ENCODE results near the gene TRIM75. TPM values are rescaled to one million over a fixed set of nuclear protein-coding genes. Genes with fewer than 3 reads are reported as not detected.
"Not testable (repeated sequence)": the region's sequence is repeated elsewhere in the genome, so short reads cannot be mapped to it uniquely, and the experiment has no call there.

Gene TRIM75
- total and polyA plus RNA-seq, 2 donors (not counting 1 experiment from before 2014, with no cell fraction given): not detected

GRCh38 chr4:165060938-165061337 lies 7.3 kb downstream of the TRIM75 start:
- no peaks in the 10 kb centered on the region for H3K27me3 ChIP-seq (ENCODE audit: control insufficient read depth, insufficient read depth, low read length)
- H3K4me3 ChIP-seq (replicated peaks in 1 of 4; ENCODE audit: control extremely low read depth in 1 of 4, insufficient read depth in 1 of 4, low read depth in 3 of 4, low read length in 4 of 4): no peak overlapping the region
- DNase-seq (ENCODE audit: low read depth in 2 of 2): no peak
- H3K4me2 ChIP-seq (ENCODE audit: extremely low read depth, insufficient read depth, low read length): no peak overlapping the region
- H3K27ac ChIP-seq (ENCODE audit: insufficient read depth, low read length): no peak overlapping the region
- no peaks in the 10 kb centered on the region for H3K36me3 ChIP-seq (ENCODE audit: control insufficient read depth, insufficient read depth, low read length)
- H3K79me2 ChIP-seq (ENCODE audit: control insufficient read depth, insufficient read depth, low read length): no peaks in the 10 kb centered on the region
- H3K9me3 ChIP-seq (ENCODE audit: control insufficient read depth, insufficient read depth, low read depth, low read length): no peaks in the 10 kb centered on the region
- no peak overlapping the region for H2AFZ ChIP-seq (ENCODE audit: low read length)
- no peaks in the 10 kb centered on the region for H4K20me1 ChIP-seq (ENCODE audit: control insufficient read depth, extremely low read depth, insufficient read depth, low read length)
- H3K4me1 ChIP-seq (ENCODE audit: control insufficient read depth, extremely low read depth, insufficient read depth, low read length): no peaks in the 10 kb centered on the region
- H3K9ac ChIP-seq (ENCODE audit: insufficient read depth, low read length): no peak overlapping the region
- TF ChIP-seq EZH2 (IDR thresholded peaks at IDR 0.05; ENCODE audit: low read length, missing control alignments): no peak
- peak in 1 of 2 donors; percentile 40 for TF ChIP-seq CTCF (conservative IDR thresholded peaks at IDR 0.05 in 1 of 2, IDR thresholded peaks at IDR 0.05 in 1 of 2; ENCODE audit: low read depth in 1 of 2, low read length in 2 of 2)

- Histone ChIP-seq H3K27ac (ENCODE audit: insufficient read depth, low read length) (no peak overlapping the region), H3K4me1 (ENCODE audit: control insufficient read depth, extremely low read depth, insufficient read depth, low read length) (no peaks in the 10 kb centered on the region), H3K4me3 (replicated peaks in 1 of 4; ENCODE audit: control extremely low read depth in 1 of 4, insufficient read depth in 1 of 4, low read depth in 3 of 4, low read length in 4 of 4) (no peak overlapping the region), H3K9me3 (ENCODE audit: control insufficient read depth, insufficient read depth, low read depth, low read length) (no peaks in the 10 kb centered on the region), H2AFZ (ENCODE audit: low read length) (no peak overlapping the region), H3K27me3 (ENCODE audit: control insufficient read depth, insufficient read depth, low read length) (no peaks in the 10 kb centered on the region), H3K79me2 (ENCODE audit: control insufficient read depth, insufficient read depth, low read length) (no peaks in the 10 kb centered on the region), H3K9ac (ENCODE audit: insufficient read depth, low read length) (no peak overlapping the region), H4K20me1 (ENCODE audit: control insufficient read depth, extremely low read depth, insufficient read depth, low read length) (no peaks in the 10 kb centered on the region), H3K4me2 (ENCODE audit: extremely low read depth, insufficient read depth, low read length) (no peak overlapping the region), H3K36me3 (ENCODE audit: control insufficient read depth, insufficient read depth, low read length) (no peaks in the 10 kb centered on the region)
- TF ChIP-seq EZH2 (IDR thresholded peaks at IDR 0.05; ENCODE audit: low read length, missing control alignments): no peak
- no peak for TF ChIP-seq CTCF (conservative IDR thresholded peaks at IDR 0.05 in 1 of 2, IDR thresholded peaks at IDR 0.05 in 1 of 2; ENCODE audit: low read depth in 1 of 2, low read length in 2 of 2)
- DNase-seq (ENCODE audit: low read depth in 2 of 2): no peak
Observed at GRCh38 chr4:165070560-165070959, 16.9 kb downstream of the TRIM75 start.

GRCh38 chr4:165073346-165073745 lies 19.7 kb downstream of the TRIM75 start:
- H3K36me3 ChIP-seq (ENCODE audit: control insufficient read depth, insufficient read depth, low read length); H3K79me2 ChIP-seq (ENCODE audit: control insufficient read depth, insufficient read depth, low read length); H4K20me1 ChIP-seq (ENCODE audit: control insufficient read depth, extremely low read depth, insufficient read depth, low read length); H3K27ac ChIP-seq (ENCODE audit: insufficient read depth, low read length); H3K9me3 ChIP-seq (ENCODE audit: control insufficient read depth, insufficient read depth, low read depth, low read length); H3K27me3 ChIP-seq (ENCODE audit: control insufficient read depth, insufficient read depth, low read length); H3K4me3 ChIP-seq (replicated peaks in 1 of 4; ENCODE audit: control extremely low read depth in 1 of 4, insufficient read depth in 1 of 4, low read depth in 3 of 4, low read length in 4 of 4); H3K9ac ChIP-seq (ENCODE audit: insufficient read depth, low read length); H3K4me1 ChIP-seq (ENCODE audit: control insufficient read depth, extremely low read depth, insufficient read depth, low read length); DNase-seq (ENCODE audit: low read depth in 2 of 2); H2AFZ ChIP-seq (ENCODE audit: low read length); H3K4me2 ChIP-seq (ENCODE audit: extremely low read depth, insufficient read depth, low read length): not testable (repeated sequence)

Measured in fibroblast of lung (primary cell).